Bronchial epithelial cell (primary cell): Measurements from ENCODE around the gene TMEM132D. TPM values are rescaled to one million over a fixed set of nuclear protein-coding genes. Genes with fewer than 3 reads are reported as not detected.

Experiments
- DNase-seq: peaks from one replicate; pipeline ENCODE4 v3.0.0-alpha.2; 2010; ENCODE audit warnings: low read depth
- FAIRE-seq: peaks from 2 replicates; lab custom pipeline; 2011; peaks lifted over from hg19 to GRCh38; lab: Jason Lieb, UNC
- H3K27me3 ChIP-seq: 2 replicates; pipeline ENCODE4 v1.5.1; 2011; ENCODE audit warnings: low read length; ENCODE audit not compliant: control insufficient read depth, insufficient read depth
- H3K36me3 ChIP-seq: 2 replicates; pipeline ENCODE4 v1.5.1; 2011; ENCODE audit warnings: low read length; ENCODE audit not compliant: control insufficient read depth, insufficient read depth
- H3K4me3 ChIP-seq: 2 replicates; pipeline ENCODE4 v1.5.1; 2011; ENCODE audit warnings: mild to moderate bottlenecking, low read depth, low read length, control low read depth
- total RNA-seq: library from RNA; depleted of rRNA; stranded (reverse); fragments of >200 nt; gene quantifications from 2 replicates; pipeline ENCODE4 v1.2.1, GENCODE V29; 2014
- TF ChIP-seq, protein P1 (sequence below): IDR thresholded peaks from 2 replicates; pipeline ENCODE4 v1.5.1; 2011; ENCODE audit warnings: mild to moderate bottlenecking, moderate library complexity, low read length, control low read depth, inconsistent platforms; ENCODE audit not compliant: insufficient read depth, severe bottlenecking

Gene TMEM132D
- total RNA-seq, 1 donor from 2014 or later, result not detected

DNA sequence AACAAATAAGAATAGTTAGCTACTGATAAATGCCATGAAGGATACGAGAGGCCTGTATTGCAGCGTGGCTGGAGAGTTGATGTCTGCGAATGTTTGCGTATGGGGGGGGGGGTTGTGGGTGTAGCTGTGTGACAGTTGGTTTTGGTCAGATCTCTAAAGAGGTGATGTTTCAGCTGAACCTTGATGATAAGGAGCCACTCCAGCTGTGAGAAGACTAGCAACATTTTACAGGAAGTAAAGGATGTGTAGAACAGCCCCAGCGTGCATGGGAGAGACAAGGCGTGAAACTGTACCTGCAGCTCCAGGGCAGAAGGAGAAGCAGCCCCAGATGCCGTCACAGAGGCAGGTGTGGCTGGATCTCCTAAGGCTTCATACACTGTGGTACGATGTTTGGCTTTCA, 416.9 kb downstream of the TMEM132D start:
- TF ChIP-seq, protein P1, sequence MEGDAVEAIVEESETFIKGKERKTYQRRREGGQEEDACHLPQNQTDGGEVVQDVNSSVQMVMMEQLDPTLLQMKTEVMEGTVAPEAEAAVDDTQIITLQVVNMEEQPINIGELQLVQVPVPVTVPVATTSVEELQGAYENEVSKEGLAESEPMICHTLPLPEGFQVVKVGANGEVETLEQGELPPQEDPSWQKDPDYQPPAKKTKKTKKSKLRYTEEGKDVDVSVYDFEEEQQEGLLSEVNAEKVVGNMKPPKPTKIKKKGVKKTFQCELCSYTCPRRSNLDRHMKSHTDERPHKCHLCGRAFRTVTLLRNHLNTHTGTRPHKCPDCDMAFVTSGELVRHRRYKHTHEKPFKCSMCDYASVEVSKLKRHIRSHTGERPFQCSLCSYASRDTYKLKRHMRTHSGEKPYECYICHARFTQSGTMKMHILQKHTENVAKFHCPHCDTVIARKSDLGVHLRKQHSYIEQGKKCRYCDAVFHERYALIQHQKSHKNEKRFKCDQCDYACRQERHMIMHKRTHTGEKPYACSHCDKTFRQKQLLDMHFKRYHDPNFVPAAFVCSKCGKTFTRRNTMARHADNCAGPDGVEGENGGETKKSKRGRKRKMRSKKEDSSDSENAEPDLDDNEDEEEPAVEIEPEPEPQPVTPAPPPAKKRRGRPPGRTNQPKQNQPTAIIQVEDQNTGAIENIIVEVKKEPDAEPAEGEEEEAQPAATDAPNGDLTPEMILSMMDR, result no peak
- Histone ChIP-seq H3K36me3 (no peaks in the 10 kb centered on the region), H3K27me3 (no peaks in the 10 kb centered on the region), H3K4me3 (no peak overlapping the region)
- FAIRE-seq, result no peak
- DNase-seq, result no peak

DNA sequence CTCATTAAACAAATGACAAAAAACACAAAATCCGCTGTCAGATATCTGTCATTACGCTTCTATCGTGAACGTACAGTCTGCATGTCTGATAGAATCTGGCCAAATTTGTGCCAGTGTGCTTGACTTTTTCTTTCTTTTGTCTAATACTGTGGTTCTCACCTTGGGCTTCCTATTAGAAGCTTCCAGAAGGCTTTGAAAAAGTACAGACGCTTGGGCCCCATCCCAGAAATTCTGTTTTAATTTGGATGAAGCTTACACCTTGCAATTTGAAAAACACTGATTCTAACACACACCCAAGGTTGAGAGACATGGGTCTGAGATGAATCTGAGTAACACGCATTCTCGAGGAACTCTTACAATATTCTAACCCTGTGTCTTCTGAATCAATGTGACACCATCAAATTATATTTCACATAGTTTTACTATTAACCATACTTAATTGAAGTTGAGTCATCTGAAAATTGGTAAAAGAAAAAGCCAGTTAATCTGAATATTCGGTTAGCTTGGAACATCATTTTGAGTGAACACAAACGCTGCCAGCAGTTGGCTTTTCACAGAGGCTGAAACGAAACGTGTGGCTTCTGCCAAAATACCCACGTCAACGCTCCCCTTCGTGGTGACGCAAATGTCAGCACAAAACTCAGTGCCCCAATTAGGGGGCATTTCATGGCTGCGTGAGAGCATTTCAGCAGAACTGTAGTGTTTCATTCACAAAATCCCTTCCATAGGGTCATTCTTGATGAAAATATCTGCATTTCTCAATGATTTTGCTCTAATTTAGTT, 420.5 kb downstream of the TMEM132D start:
- Histone ChIP-seq H3K27me3 (no peaks in the 10 kb centered on the region), H3K36me3 (no peaks in the 10 kb centered on the region), H3K4me3 (no peak overlapping the region)
- TF ChIP-seq, protein P1, result no peak
- DNase-seq (no peak), FAIRE-seq (no peak)

DNA sequence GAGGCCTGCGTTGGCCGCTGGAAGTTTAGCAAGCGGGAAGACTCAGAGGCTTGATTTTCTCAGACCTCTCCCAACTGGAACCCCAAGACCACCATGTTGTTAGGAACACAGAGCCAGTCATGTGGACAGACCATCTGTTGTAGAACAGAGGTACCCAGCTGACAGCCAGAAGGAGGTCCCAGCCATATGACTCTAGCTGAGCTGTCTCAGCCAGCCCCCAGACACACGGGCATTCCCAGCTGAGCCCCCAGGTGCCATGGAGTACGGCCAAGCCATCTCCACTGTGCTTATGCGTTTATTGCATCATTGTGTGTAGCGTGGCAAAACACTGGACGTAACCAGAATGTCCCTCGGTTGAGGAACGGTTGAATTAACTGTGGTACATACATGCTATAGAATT, 421.9 kb downstream of the TMEM132D start:
- FAIRE-seq, result no peak
- TF ChIP-seq, protein P1, result no peak
- no peaks in the 10 kb centered on the region for H3K36me3 ChIP-seq
- H3K4me3 ChIP-seq, result no peak overlapping the region
- no peak for DNase-seq
- no peaks in the 10 kb centered on the region for H3K27me3 ChIP-seq

DNA sequence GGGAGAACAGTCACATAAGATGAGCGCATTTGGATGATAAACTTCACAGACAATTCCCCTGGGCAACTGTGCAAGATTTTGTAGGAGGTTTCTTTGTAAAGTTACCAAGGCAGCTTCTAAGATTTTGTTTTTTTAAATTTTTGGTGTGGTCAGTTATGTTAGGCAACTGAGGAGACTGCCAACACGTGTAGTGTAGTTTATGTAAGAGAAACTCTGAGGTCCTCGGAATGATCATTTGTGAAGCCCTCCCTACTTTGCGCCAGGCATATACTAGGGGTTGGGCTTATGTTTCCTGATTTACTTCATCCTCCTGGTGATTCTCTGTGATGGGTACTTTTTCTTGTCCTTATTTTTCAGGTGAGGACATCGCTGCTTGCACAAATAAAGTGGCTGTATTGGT, 433.6 kb downstream of the TMEM132D start:
- no peak for FAIRE-seq
- DNase-seq, result no peak
- TF ChIP-seq, protein P1, result no peak
- Histone ChIP-seq H3K36me3 (no peaks in the 10 kb centered on the region), H3K4me3 (no peak overlapping the region), H3K27me3 (no peaks in the 10 kb centered on the region)

DNA sequence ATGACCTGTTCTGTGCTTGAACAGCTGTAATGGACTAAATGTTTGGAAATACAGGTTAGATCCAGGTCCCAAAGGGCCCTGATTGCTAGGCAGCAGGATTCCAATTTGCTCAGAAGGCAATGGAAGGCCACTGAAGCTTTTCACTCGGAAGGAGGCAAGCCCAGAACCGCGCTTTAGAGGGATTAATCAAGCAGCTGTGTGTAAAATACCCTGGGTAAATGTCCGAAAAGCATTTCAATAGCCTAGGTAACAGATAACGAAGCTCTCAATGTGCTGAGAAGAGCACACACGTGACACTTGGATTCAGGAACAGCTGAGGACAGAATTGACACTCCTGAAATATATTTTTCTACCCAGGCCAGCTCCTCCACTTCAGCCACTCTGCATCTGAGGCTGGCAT, 436.1 kb downstream of the TMEM132D start:
- no peaks in the 10 kb centered on the region for H3K27me3 ChIP-seq
- DNase-seq (no peak), FAIRE-seq (no peak)
- TF ChIP-seq, protein P1, result no peak
- no peak overlapping the region for H3K4me3 ChIP-seq
- H3K36me3 ChIP-seq, result no peaks in the 10 kb centered on the region

DNA sequence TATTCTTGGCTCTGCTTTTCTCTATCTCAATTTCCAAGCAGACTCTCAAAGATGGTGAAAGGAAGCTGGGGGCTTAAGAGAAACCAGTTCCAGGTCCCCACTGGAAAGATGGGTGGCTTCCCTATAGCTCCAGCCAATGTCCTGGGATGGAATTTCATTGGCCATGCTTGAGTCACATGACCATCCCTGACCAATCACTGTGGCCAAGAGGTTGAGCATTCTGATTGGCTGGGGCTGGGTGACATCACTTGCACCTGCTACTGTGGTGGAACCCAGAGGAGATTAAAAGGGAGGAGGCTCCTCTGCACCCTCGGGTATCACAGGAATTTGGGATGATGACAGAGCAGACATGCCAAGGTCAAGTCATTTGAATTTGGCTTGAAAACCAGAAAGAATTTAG, 436.5 kb downstream of the TMEM132D start:
- H3K4me3 ChIP-seq, result no peak overlapping the region
- TF ChIP-seq, protein P1, result no peak
- no peaks in the 10 kb centered on the region for H3K36me3 ChIP-seq
- DNase-seq (no peak), FAIRE-seq (no peak)
- H3K27me3 ChIP-seq, result no peaks in the 10 kb centered on the region
